CD4-positive, alpha-beta T cell (primary cell): Measurements from ENCODE around the gene S100A2. TPM values are rescaled to one million over a fixed set of nuclear protein-coding genes. Genes with fewer than 3 reads are reported as not detected.
"Not testable (repeated sequence)": the region's sequence is repeated elsewhere in the genome, so short reads cannot be mapped to it uniquely, and the experiment has no call there.

Experiments used
- ATAC-seq: fragments of 200-7000 bp; cut with Tn5 transposase; one replicate; pipeline ENCODE4 v1.10.0; 2022; ENCODE audit warnings: mild to moderate bottlenecking; ENCODE audit not compliant: poor library complexity
- CTCF ChIA-PET: fragments of 350-600 bp; sonication (Branson Sonifier 250); formaldehyde crosslinking; loops from one replicate; lab custom pipeline; 2021; ENCODE audit warnings: antibody characterized with exemption, inconsistent platforms; lab: Charles Lee
- POLR2A ChIA-PET: fragments of 350-600 bp; sonication (Branson Sonifier 250); formaldehyde crosslinking; loops from one replicate; lab custom pipeline; 2021; ENCODE audit warnings: antibody characterized with exemption, inconsistent platforms; lab: Charles Lee
- DNase-seq, 14 experiments: peaks; one replicate each; pipeline ENCODE4 v3.0.0-alpha.2; 2013 to 2020; ENCODE audit warnings: mixed read lengths in 2 of 14
- H3K27ac ChIP-seq, 2 donors: one replicate each; pipeline versions ENCODE4 v1.5.1 to v1.7.0; 2013; ENCODE audit warnings: low read length in 2 of 2, low read depth in 1 of 2, mild to moderate bottlenecking in 1 of 2
- H3K27me3 ChIP-seq, 2 experiments: 1 replicate in 1 of 2; 2 replicates in 1 of 2; pipeline versions ENCODE4 v1.6.1 to v1.7.0; 2013; ENCODE audit warnings: low read length in 2 of 2, control low read depth in 1 of 2, mild to moderate bottlenecking in 1 of 2, moderate library complexity in 1 of 2; ENCODE audit not compliant: insufficient read depth in 2 of 2, control insufficient read depth in 1 of 2
- H3K36me3 ChIP-seq: one replicate; pipeline ENCODE4 v1.6.1; 2013; ENCODE audit warnings: low read length, control low read depth; ENCODE audit not compliant: insufficient read depth
- H3K4me1 ChIP-seq: one replicate; pipeline ENCODE4 v1.6.1; 2013; ENCODE audit warnings: low read length, control low read depth; ENCODE audit not compliant: insufficient read depth
- H3K4me3 ChIP-seq: one replicate; pipeline ENCODE4 v1.5.1; 2013; ENCODE audit warnings: mild to moderate bottlenecking, low read length, moderate library complexity
- H3K9me3 ChIP-seq, 2 experiments: 1 replicate in 1 of 2; 2 replicates in 1 of 2; pipeline versions ENCODE4 v1.6.1 to v1.7.0; 2013; ENCODE audit warnings: low read length in 2 of 2, mild to moderate bottlenecking in 2 of 2, control low read depth in 1 of 2, moderate library complexity in 1 of 2; ENCODE audit not compliant: control insufficient read depth in 1 of 2, insufficient read depth in 1 of 2
- H3K27ac Mint-ChIP-seq: one replicate; pipeline ENCODE4 v1.8.0; 2020; ENCODE audit warnings: mixed read lengths
- H3K27me3 Mint-ChIP-seq: one replicate; pipeline ENCODE4 v1.8.0; 2021; ENCODE audit warnings: mixed read lengths
- H3K36me3 Mint-ChIP-seq: one replicate; pipeline ENCODE4 v1.8.0; 2021; ENCODE audit warnings: low read depth, mixed read lengths
- H3K4me1 Mint-ChIP-seq: one replicate; pipeline ENCODE4 v1.8.0; 2021; ENCODE audit warnings: low read depth, mixed read lengths
- H3K4me3 Mint-ChIP-seq: one replicate; pipeline ENCODE4 v1.8.0; 2020; ENCODE audit warnings: mild to moderate bottlenecking, mixed read lengths
- H3K9me3 Mint-ChIP-seq: one replicate; pipeline ENCODE4 v1.8.0; 2020; ENCODE audit warnings: mixed read lengths
- intact Hi-C, 2 experiments: fragments of 100-400 bp; cut with DNase I in 1 of 2; cut with micrococcal nuclease in 1 of 2; formaldehyde crosslinking; loops; one replicate each; pipeline versions ENCODE4 v1.15.1 to v1.9.0; 2023 to 2025; cut with DNase I, micrococcal nuclease
- total RNA-seq, 174 experiments: library from RNA in 2 of 174; stranded (reverse) in 2 of 174; gene quantifications; one replicate each; pipeline ENCODE4 v1.2.3 and lab custom pipeline; 2021 to 2026
- TF ChIP-seq, protein P1 (sequence below): fragments of 200-600 bp; IDR thresholded peaks from one replicate; pipeline ENCODE4 v1.8.0; 2022; ENCODE audit warnings: antibody characterized with exemption, mild to moderate bottlenecking

S100A2 gene
- total RNA-seq, 2 experiments from 2014 or later, result not detected

DNA sequence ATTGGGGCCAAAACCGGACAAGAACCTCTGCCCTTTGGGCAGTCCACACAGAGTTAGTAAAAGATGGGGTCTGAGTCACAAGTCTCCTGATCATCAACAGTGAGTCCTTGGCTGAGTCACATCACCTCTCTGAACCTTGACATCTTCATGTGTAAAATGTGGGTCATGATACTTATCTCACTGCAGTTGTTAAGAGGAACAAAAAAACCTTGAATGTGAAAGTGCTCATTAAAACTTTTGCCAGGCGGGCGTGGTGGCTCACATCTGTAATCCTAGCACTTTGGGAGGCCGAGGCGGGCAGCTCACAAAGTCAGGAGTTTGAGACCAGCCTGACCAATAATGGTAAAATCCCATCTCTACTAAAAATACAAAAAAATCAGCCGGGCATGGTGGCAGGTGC lies 31.6 kb upstream of the S100A2 start:
- H3K4me3 ChIP-seq, result no peak overlapping the region

GRCh38 chr1:153592748-153593147 lies 27.1 kb upstream of the S100A2 start:
- ATAC-seq, result no peak
- H3K4me3 Mint-ChIP-seq, result no peak overlapping the region
- H3K4me1 Mint-ChIP-seq, result no peaks in the 10 kb centered on the region
- ChIA-PET POLR2A (no interaction called here), CTCF (no interaction called here)
- H3K9me3 Mint-ChIP-seq, result no peaks in the 10 kb centered on the region
- TF ChIP-seq, protein P1, sequence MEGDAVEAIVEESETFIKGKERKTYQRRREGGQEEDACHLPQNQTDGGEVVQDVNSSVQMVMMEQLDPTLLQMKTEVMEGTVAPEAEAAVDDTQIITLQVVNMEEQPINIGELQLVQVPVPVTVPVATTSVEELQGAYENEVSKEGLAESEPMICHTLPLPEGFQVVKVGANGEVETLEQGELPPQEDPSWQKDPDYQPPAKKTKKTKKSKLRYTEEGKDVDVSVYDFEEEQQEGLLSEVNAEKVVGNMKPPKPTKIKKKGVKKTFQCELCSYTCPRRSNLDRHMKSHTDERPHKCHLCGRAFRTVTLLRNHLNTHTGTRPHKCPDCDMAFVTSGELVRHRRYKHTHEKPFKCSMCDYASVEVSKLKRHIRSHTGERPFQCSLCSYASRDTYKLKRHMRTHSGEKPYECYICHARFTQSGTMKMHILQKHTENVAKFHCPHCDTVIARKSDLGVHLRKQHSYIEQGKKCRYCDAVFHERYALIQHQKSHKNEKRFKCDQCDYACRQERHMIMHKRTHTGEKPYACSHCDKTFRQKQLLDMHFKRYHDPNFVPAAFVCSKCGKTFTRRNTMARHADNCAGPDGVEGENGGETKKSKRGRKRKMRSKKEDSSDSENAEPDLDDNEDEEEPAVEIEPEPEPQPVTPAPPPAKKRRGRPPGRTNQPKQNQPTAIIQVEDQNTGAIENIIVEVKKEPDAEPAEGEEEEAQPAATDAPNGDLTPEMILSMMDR, result no peak
- no peaks in the 10 kb centered on the region for H3K36me3 Mint-ChIP-seq
- H3K36me3 ChIP-seq, result no peaks in the 10 kb centered on the region
- no peak overlapping the region for H3K4me3 ChIP-seq
- H3K27me3 Mint-ChIP-seq, result no peaks in the 10 kb centered on the region
- no peak overlapping the region for H3K27ac ChIP-seq
- no peak overlapping the region for H3K27ac Mint-ChIP-seq
- no peaks in the 10 kb centered on the region for H3K9me3 ChIP-seq
- H3K27me3 ChIP-seq, result no peaks in the 10 kb centered on the region
- H3K4me1 ChIP-seq, result peaks cover 6% of the 10 kb centered on the region
- DNase-seq, result no peak
- intact Hi-C loops, result no loop called here

More for the DNA sequence above, 31.6 kb upstream of the S100A2 start:
- Mint-ChIP-seq H3K36me3 (no peaks in the 10 kb centered on the region), H3K27ac (no peak overlapping the region), H3K4me1 (peaks cover 5% of the 10 kb centered on the region), H3K9me3 (no peaks in the 10 kb centered on the region), H3K4me3 (no peak overlapping the region), H3K27me3 (no peaks in the 10 kb centered on the region)
- H3K9me3 ChIP-seq, result no peaks in the 10 kb centered on the region
- ATAC-seq (no peak), DNase-seq (peak in 2 of 14 experiments; percentile 29 to 48)
- no peaks in the 10 kb centered on the region for H3K36me3 ChIP-seq
- H3K27me3 ChIP-seq, result no peaks in the 10 kb centered on the region
- TF ChIP-seq, protein P1, result no peak
- H3K4me1 ChIP-seq, result peaks cover 12% of the 10 kb centered on the region
- CTCF ChIA-PET, result no interaction called here
- intact Hi-C loops, result no loop called here
- no peak overlapping the region for H3K27ac ChIP-seq
- POLR2A ChIA-PET, result interaction anchor here (1.0 kb wide), 1 partner anchor 167 kb away, joined by 3 read pairs; no protein-coding TSS in a partner anchor

DNA sequence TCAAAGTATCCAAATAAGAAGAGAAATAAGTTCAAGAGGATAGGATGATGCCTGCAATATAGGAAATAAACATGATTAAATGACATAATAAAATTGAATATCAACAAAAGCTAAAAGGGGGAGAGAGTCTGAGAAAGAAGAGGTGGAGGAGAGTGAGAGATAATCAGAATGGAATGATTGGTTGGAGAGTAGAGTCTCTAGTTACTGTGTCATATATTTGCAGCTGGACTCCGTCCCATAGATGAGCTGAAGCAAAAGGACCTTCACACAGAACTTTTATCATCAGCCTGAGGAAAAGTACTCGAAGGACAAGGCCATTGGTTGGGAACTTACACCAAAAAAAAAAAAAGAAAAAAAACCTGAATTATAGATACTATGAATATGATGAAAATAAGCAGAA lies 22.8 kb upstream of the S100A2 start:
- CTCF ChIA-PET, result no interaction called here
- H3K27ac Mint-ChIP-seq, result no peak overlapping the region

DNA sequence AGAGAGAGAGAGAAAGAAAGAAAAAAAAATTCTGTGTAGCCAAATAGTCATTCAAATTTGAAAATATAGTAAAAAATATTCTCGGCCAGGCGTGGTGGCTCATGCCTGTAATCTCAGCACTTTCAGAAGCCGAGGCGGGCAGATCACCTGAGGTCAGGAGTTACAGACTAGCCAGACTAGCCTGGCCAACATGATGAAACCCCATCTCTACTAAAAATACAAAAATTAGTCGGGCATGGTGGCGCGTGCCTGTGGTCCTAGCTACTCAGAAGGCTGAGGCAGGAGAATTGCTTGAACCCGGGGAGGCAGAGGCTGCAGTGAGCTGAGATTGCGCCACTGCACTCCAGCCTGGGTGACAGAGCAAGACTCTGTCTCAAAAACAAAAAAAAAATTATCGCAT lies 22.4 kb upstream of the S100A2 start:
- H3K4me1 ChIP-seq, H3K36me3 ChIP-seq, H3K4me3 Mint-ChIP-seq, H3K27ac Mint-ChIP-seq, DNase-seq, H3K4me3 ChIP-seq, H3K27ac ChIP-seq, H3K9me3 Mint-ChIP-seq, CTCF ChIA-PET, H3K27me3 ChIP-seq, ATAC-seq, H3K4me1 Mint-ChIP-seq, intact Hi-C loops, H3K36me3 Mint-ChIP-seq, H3K27me3 Mint-ChIP-seq, POLR2A ChIA-PET, H3K9me3 ChIP-seq: not testable (repeated sequence)

More for the DNA sequence above, 22.8 kb upstream of the S100A2 start:
- Mint-ChIP-seq H3K9me3 (no peaks in the 10 kb centered on the region), H3K4me1 (no peaks in the 10 kb centered on the region), H3K36me3 (no peaks in the 10 kb centered on the region), H3K27me3 (no peaks in the 10 kb centered on the region), H3K4me3 (no peak overlapping the region)
- DNase-seq (no peak), ATAC-seq (no peak)
- POLR2A ChIA-PET, result interaction anchor here (0.5 kb wide), 1 partner anchor 404 kb away, joined by 3 read pairs; no protein-coding TSS in a partner anchor
- intact Hi-C loops, result no loop called here
- no peak overlapping the region for H3K4me3 ChIP-seq
- H3K9me3 ChIP-seq, result no peaks in the 10 kb centered on the region
- H3K27ac ChIP-seq, result no peak overlapping the region
- H3K27me3 ChIP-seq, result no peaks in the 10 kb centered on the region
- TF ChIP-seq, protein P1, result no peak
- H3K36me3 ChIP-seq, result no peaks in the 10 kb centered on the region
- no peaks in the 10 kb centered on the region for H3K4me1 ChIP-seq
